GM12891 (cell line): ENCODE results near the gene BET1.

Experiments
- PAX5 ChIP-seq: IDR thresholded peaks from 2 replicates; pipeline ENCODE4 v1.6.1; 2011; ENCODE audit warnings: low read length, moderate library complexity, mild to moderate bottlenecking; ENCODE audit not compliant: insufficient read depth, severe bottlenecking
- POLR2A ChIP-seq: IDR thresholded peaks from 2 replicates; pipeline ENCODE4 v1.6.1; 2011; ENCODE audit warnings: low read depth, low read length, control low read depth
- POLR2AphosphoS5 ChIP-seq: IDR thresholded peaks from 2 replicates; pipeline ENCODE4 v1.6.1; 2011; ENCODE audit warnings: low read depth, low read length, control low read depth
- TAF1 ChIP-seq: IDR thresholded peaks from 2 replicates; pipeline ENCODE4 v1.6.1; 2011; ENCODE audit warnings: low read depth, low read length, control low read depth

DNA sequence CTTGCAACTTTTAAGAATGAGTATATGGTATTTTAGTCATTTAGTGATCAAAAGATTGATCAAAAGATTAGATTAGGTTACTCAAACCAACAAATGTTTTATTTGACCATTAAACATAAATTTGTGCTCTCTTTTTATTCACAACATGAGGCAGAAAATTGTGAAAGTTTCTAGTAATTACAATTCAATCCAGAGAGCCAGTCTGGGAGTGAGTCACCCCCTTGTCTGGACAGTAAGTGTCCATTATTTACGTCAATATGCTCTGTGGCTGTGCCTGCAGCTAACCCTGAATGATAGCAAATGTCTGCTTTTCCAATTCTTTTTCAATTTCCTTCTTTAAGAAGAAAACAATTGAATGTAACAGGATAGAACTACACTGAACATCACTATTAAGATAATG is 54.7 kb downstream of the BET1 start:
- TF ChIP-seq TAF1 (no peak), POLR2AphosphoS5 (no peak), PAX5 (no peak), POLR2A (no peak)
